Lung (tissue), 12 donors: ENCODE results near the gene PLCB2. TPM values are rescaled to one million over a fixed set of nuclear protein-coding genes. Genes with fewer than 3 reads are reported as not detected.

Experiments
- ATAC-seq: fragments of 200-7000 bp; cut with Tn5 transposase; one replicate; pipeline ENCODE4 v1.9.1; 2020; ENCODE audit warnings: moderate number of reproducible peaks; ENCODE audit not compliant: insufficient read depth, low FRiP score
- DNase-seq, 3 donors: peaks; one replicate each; pipeline ENCODE4 v3.0.0-alpha.2; 2013 to 2017
- H3K27ac ChIP-seq, 2 donors: one replicate each; pipeline ENCODE4 v1.5.1; 2013; ENCODE audit warnings: mild to moderate bottlenecking in 2 of 2, moderate library complexity in 2 of 2, control low read depth in 1 of 2, inconsistent platforms in 1 of 2, low read depth in 1 of 2, low read length in 1 of 2
- H3K27me3 ChIP-seq, 3 donors: one replicate each; pipeline ENCODE4 v1.5.1; 2013; ENCODE audit warnings: low read length in 2 of 3; ENCODE audit not compliant: control insufficient read depth in 3 of 3, insufficient read depth in 3 of 3
- H3K36me3 ChIP-seq, 4 donors: one replicate each; pipeline ENCODE4 v1.5.1; 2013; ENCODE audit warnings: low read length in 4 of 4, mild to moderate bottlenecking in 1 of 4, moderate library complexity in 1 of 4; ENCODE audit not compliant: control insufficient read depth in 4 of 4, insufficient read depth in 4 of 4
- H3K4me1 ChIP-seq, 5 donors: one replicate each; pipeline ENCODE4 v1.5.1; 2013; ENCODE audit warnings: low read length in 5 of 5, mild to moderate bottlenecking in 2 of 5, moderate library complexity in 1 of 5; ENCODE audit not compliant: control insufficient read depth in 5 of 5, insufficient read depth in 5 of 5
- H3K4me3 ChIP-seq: one replicate; pipeline ENCODE4 v1.5.1; 2013; ENCODE audit warnings: mild to moderate bottlenecking, control low read depth, moderate library complexity
- H3K9ac ChIP-seq, 2 donors: one replicate each; pipeline ENCODE4 v1.5.1; 2013; ENCODE audit warnings: low read length in 2 of 2, control low read depth in 1 of 2; ENCODE audit not compliant: insufficient read depth in 1 of 2
- H3K9me3 ChIP-seq, 4 donors: one replicate each; pipeline ENCODE4 v1.5.1; 2013; ENCODE audit warnings: low read length in 3 of 4, mild to moderate bottlenecking in 1 of 4, moderate library complexity in 1 of 4; ENCODE audit not compliant: control insufficient read depth in 4 of 4, insufficient read depth in 3 of 4
- WGBS, 2 donors: extraction: QIAGEN DNeasy Blood & Tissue Kit; methylation state at CpG; one replicate each; pipeline ENCODE4 v1.1.7; 2013; 5-methylcytosine and 5-hydroxymethylcytosine counted together
- polyA plus RNA-seq, 2 donors: library from polyadenylated mRNA; stranded (reverse); fragments of 200-250 nt; gene quantifications; one replicate each; pipeline ENCODE4 v1.2.1, GENCODE V29; 2013
- total RNA-seq, 2 donors: library from RNA; depleted of rRNA in 1 of 2; stranded (reverse); fragments of >200 nt in 1 of 2; gene quantifications; one replicate each; pipeline ENCODE4 v1.2.1, GENCODE V29; 2014 to 2021
- TF ChIP-seq, protein P1 (sequence below): IDR thresholded peaks from 2 replicates; pipeline ENCODE4 v1.5.1; 2012; ENCODE audit warnings: mild to moderate bottlenecking; ENCODE audit errors: control extremely low read depth, extremely low read depth
- donor health status: control.
- donor health status: control.
- donor health status: Bipolar disorder and iron deficiency.
- donor health status: healthy.
- donor health status: DM: yes; HTN: yes; CAD: no.

The PLCB2 gene
- total and polyA plus RNA-seq, 4 donors = 17.9 to 76.7 (median 51.2) TPM

DNA sequence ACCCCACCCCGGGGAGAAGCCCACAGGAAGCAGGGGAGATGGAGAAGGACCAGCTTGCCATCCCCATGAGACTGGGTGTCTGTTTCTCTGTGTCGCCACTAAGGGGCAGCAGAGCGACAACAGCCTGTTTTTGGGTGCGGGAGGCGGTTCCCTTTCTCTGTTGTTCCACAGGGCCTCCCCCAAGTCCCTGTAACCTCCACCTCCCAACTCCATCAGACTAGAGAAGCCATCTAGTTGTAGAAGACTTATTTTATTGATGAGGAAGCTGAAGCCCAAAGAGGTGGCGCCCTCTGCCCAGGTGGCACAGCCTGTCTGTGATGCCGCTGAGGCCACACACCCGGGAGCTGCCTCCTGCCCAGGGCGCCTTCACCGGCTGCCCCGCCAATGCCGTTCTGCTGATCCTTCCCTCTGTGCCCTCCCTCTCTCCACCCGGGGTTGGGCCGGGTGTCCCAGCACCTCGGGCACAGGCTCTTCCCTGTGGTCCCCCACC lies 36.9 kb upstream of the PLCB2 start:
- ATAC-seq = no peak

DNA sequence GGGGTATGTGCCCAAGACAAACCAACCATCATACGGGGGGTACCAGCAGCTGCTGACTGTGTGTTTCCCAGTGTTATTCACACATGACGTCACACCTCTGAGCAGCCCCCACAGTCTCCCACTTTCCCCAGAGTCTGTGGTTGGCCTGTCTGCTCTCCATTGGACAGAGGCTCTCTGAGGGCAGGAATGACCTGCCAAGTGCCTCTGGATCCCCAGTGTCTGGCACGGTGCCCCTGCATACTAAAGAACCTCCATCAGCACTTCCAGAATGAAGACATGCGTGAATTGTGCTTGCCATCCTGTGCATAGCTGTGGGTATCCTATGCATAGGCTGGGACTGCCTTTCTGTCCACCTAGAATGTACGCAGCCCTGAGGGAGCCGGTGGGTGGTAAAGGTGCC lies 36.5 kb upstream of the PLCB2 start:
- Histone ChIP-seq H3K27me3 (no peaks in the 10 kb centered on the region), H3K4me3 (no peak overlapping the region), H3K27ac (no peak overlapping the region), H3K9me3 (no peaks in the 10 kb centered on the region), H3K9ac (no peak overlapping the region), H3K4me1 (peaks cover 0 to 44% (median 22%) of the 10 kb centered on the region in 5 donors), H3K36me3 (no peaks in the 10 kb centered on the region)
- ATAC-seq (no peak), DNase-seq (no peak)
- 45 to 46% methylated on average over 6 of the region's 6 CpGs for WGBS, 2 donors
- TF ChIP-seq, protein P1, sequence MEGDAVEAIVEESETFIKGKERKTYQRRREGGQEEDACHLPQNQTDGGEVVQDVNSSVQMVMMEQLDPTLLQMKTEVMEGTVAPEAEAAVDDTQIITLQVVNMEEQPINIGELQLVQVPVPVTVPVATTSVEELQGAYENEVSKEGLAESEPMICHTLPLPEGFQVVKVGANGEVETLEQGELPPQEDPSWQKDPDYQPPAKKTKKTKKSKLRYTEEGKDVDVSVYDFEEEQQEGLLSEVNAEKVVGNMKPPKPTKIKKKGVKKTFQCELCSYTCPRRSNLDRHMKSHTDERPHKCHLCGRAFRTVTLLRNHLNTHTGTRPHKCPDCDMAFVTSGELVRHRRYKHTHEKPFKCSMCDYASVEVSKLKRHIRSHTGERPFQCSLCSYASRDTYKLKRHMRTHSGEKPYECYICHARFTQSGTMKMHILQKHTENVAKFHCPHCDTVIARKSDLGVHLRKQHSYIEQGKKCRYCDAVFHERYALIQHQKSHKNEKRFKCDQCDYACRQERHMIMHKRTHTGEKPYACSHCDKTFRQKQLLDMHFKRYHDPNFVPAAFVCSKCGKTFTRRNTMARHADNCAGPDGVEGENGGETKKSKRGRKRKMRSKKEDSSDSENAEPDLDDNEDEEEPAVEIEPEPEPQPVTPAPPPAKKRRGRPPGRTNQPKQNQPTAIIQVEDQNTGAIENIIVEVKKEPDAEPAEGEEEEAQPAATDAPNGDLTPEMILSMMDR = no peak

More for the DNA sequence above, 36.9 kb upstream of the PLCB2 start:
- WGBS, 2 donors = 33 to 38% methylated on average over 13 to 15 of the region's 15 CpGs
- Histone ChIP-seq H3K36me3 (no peaks in the 10 kb centered on the region), H3K9ac (no peak overlapping the region), H3K4me3 (no peak overlapping the region), H3K27me3 (no peaks in the 10 kb centered on the region), H3K27ac (no peak overlapping the region), H3K9me3 (no peaks in the 10 kb centered on the region), H3K4me1 (peaks cover 0 to 39% (median 18%) of the 10 kb centered on the region in 5 donors)
- peak; percentile 50 to 65 (median 62) for DNase-seq
- TF ChIP-seq, protein P1 = peak; percentile 54

DNA sequence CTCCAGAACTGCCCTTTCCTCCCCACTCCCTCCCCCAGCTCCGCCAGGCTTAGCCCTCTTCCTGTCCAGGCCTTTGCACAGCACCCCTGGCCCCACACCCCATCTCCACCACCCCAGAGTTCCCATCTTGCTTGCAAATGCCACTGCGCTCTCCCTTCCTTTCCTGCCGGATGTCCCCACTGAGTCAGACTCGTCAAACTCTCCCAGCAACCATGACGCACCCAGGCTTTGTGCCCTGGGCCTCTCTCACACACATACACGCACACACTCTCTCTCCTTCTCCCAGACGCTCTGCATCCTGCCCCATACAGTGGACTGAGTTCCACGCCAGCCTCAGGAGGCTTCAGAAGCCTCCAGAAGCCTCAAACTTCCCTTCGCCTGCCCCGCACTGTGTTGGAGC lies 35.8 kb upstream of the PLCB2 start:
- ATAC-seq (no peak), DNase-seq (peak in 1 of 3 donors; percentile 60)
- Histone ChIP-seq H3K9ac (peak overlapping the region in 1 of 2 donors; percentile 16), H3K4me3 (no peak overlapping the region), H3K27me3 (no peaks in the 10 kb centered on the region), H3K4me1 (peaks cover 0 to 46% (median 29%) of the 10 kb centered on the region in 5 donors), H3K9me3 (no peaks in the 10 kb centered on the region), H3K27ac (peak overlapping the region; percentile 29 to 43), H3K36me3 (no peaks in the 10 kb centered on the region)
- WGBS, 2 donors = 68% methylated on average over 10 of the region's 10 CpGs
- TF ChIP-seq, protein P1 = no peak
